ENCODE measurements around the gene CALB2.
"Not testable (repeated sequence)": the region's sequence is repeated elsewhere in the genome, so short reads cannot be mapped to it uniquely, and the experiment has no call there.

CALB2 gene, protein sequence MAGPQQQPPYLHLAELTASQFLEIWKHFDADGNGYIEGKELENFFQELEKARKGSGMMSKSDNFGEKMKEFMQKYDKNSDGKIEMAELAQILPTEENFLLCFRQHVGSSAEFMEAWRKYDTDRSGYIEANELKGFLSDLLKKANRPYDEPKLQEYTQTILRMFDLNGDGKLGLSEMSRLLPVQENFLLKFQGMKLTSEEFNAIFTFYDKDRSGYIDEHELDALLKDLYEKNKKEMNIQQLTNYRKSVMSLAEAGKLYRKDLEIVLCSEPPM

DNA sequence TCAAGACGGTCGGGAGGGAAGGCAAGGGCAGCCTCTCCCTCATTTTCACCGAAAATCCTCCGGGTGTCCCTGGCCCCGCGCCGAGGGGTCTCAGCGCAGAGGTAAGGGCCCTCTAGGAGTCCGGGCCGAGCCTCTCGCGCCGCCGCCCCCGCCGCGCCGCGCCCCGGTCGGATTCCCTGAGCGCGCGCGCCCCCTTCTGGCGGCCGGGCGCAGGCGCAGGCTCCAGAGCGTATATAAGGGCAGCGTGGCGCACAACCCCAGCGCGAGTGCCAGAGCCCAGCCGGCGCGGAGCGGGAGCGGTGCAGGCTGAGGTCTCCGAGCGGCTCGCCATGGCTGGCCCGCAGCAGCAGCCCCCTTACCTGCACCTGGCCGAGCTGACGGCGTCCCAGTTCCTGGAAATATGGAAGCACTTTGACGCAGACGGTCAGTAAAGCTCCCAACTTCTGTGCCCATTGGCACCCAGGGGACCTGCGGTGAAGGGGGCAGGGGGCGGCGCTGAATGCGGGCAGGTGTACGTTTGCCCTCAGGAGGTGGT, at the start of gene CALB2:
Gene CALB2 (plus strand): TSS at position 260 of the 535 bp plus-strand sequence. CDS start 70 bp downstream, at position 330.
- DNase-seq: peak; percentile 26

DNA sequence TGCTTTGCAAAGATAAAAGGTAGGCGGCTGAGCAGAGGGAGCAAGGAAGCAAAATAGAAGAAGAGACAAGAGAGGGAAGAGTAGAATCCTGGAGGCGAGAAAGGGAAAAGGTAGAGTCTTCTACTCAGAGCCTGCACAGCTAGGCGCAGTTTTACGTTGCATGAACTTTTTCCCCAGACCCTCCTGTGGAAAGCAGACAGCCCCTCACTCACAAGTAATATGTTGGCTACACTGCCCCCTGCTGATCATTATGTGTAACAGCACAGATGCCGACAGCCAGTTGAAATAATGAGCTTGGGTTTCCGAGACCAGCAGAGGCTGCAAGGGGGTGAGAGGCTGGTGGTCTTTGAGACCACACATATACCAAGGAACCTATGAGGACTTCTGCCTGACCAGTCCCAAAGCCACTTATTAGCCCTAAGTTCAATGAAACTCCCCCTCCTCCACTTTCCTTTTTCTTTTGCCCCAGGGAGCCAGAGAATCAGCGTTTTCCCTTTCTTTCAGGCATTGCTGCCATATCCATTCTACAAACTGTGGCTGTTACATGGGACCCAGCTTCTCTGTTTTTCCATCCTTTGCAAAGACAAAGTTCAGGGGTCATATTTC, 46.9 kb upstream of the CALB2 start:
- DNase-seq: no peak

DNA sequence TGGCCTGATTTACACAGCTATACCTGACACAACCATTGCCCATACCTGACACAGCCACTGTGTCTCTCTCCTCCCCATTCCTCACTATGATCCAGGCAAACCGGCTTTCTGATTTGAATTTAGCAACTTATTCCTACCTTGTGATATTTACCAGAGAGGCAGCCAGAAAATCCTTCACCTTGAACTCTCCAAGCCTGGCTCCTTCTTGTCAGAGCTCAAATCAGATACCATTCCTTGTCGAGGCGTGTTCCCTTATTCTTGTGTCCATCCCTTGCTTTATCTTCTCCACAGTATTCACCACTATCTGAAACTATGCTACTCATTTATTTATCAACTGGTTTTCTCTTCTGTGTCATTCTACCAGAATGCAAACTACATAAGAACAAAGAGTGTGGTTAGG, 44.9 kb upstream of the CALB2 start:
- not testable (repeated sequence) for DNase-seq

DNA sequence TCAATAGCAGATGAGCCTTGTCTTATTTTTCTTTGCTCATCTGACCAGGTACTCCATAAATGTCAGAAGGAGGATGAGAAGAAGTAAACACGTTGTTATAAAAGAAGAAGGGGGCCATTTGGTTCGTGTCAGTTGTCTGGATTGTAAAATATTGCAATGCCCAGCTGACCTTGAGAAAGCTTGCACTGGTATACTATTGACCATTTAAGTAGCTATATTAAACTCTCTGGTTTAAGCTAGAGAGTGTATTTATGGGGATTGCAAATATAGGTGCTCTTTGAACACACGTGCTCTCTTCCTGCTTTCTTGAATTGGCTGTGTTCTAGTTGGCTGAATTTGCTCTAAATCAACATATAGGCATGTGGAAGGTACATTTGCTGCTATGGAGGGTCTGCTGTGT, 43.3 kb upstream of the CALB2 start:
- DNase-seq: no peak

DNA sequence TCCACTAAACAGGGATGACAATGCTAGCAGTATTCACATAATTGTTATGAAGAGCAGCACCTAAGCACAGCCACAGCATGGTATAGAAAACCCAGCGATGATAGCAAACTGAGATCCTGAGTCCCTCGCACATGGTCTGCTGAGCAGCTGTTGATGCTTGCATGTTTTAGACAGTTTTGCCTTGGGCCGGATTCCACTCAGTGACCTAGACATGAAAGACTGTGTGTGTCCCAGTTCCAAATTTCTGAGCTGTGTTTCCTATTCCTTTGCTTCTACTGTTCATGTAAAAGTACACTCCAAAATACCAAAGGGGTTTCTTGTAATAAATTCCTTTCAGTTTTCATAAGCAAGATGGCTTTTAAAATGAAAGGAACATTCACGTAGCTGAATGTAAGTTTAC, 38.5 kb upstream of the CALB2 start:
- DNase-seq: no peak

DNA sequence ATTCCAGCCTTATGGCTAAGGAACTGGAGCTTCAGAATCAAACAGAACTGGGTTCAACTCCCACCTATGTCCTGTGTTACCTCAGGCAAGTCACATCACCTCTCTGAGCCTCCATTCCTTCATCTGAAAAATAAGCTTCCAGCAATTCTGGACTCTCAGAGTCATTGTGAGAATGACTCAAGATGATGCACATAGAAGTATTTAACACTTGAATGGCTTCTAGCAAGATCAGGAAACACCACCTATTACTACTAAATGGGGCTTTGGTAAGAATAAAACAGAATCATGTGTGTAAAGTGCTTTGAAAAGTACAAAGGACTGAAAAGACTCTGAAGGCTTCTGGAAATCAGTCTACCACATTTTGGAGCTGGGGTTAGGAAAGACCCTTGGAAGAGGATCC, 30.8 kb upstream of the CALB2 start:
- no peak for DNase-seq

DNA sequence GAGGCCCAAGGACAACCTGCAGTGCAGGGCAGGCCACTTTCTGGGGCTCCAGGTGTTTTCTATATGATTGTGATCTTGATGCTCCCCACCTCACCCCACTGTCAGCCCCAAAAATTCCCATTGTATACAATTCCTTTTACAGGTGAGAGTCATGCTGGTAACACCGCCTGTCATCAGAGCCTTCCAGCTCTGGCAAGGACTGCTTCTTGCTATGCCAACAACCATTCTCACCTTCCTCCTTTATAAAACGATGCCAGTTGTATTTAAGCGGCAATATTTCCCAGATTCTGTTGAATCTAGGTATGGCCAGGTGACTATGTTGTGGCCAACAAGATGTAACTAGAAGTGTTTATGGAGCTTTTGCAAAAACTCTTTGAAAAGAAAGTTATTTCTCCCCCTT, 30.4 kb upstream of the CALB2 start:
- no peak for DNase-seq

DNA sequence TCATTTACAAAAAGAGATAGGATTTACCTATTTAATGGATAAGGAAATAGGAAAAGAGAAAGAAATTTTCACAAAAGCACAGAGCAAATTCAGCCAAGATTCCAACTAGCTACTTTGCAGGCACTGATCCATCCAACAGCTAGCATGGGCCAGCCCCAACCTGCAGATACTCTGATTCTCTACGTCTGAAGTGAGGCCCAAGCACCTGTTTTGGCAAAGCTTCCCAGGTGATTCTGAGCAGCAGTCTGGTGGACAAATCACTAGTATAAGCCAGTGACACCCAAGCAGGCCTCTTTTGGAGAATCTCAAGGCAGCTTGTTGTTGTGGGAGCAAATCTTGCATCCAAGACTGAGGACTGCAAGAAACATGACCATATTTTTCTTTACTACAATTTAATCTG, 20.9 kb upstream of the CALB2 start:
- DNase-seq: no peak

DNA sequence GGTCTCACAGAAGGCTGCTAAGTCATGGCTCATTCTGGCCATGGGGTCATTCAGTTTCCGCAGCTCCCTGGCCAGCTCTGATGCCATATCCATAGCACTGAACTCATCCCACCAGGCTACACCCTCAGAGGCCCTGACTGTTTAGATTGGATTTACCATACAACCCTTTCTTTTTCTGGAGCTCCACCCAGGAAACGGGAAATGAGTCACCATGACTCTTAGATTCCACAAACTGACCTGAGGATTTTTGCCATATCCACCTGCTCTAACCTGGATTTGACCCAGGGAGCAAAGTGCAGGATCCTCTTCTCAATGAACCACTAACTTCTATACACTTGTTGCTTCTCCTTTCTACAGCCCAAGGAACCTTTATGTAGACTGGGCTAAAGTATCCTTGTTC, 20.3 kb upstream of the CALB2 start:
- DNase-seq: no peak

DNA sequence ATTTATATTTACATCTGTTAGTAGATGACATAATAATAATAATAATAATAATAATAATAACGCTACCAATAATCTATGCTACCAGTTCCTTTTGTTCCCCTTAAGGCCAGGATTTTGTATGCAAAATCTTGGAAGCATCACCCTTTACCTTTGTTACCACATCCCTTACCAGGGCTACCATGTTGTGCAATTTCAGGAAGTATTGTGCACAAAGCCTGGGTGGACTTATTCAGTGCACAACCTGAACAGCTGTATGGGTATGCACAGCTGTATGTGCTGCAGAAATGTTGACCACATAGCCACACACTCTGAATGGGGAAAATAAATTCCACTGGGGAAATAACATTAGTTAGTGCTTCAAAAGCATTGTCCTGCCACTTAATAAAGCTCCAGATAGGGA, 19.9 kb upstream of the CALB2 start:
- DNase-seq: no peak

DNA sequence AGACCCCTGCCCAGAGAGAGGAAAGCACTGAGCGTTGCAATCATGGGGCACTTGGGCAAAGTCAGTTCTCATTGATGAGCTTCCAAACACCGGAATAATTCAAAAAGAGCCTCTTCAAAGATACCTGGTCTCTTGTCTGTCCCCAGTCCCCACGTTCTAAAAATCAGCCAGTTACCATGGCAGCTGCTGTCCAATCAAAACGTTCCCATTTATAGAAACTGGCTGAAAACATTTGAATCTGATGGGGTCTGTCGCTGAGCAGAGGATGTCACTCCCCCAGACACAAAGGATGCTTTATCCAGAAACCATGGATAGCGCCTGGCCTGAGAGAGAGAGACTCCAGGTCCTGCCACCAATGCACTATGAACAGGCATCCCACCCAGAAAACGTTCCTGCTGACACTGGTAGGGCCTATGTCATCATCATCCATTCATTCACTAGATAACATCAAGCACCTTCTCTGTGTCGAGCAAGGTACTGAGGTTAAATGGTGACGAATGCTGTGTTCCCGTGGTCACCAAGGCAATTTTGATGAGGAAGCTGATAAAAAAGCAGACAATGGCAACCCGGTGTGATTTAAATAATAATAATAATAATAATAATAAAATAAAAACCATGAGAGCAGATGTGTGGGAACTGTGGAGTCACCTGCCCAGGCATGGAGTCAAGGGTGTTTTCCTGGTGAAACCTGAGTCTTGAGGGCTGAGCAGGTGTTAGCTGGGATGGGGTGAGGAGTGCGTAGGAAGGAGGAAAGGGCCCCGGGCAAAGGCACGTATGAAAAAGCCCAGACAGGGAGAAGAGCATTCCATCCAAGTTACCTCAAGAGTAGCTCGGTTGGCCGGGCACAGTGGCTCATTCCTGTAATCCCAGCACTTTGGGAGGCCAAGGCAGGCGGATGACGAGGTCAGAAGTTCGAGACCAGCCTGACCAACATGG, 19.0 kb upstream of the CALB2 start:
- no peak for DNase-seq

DNA sequence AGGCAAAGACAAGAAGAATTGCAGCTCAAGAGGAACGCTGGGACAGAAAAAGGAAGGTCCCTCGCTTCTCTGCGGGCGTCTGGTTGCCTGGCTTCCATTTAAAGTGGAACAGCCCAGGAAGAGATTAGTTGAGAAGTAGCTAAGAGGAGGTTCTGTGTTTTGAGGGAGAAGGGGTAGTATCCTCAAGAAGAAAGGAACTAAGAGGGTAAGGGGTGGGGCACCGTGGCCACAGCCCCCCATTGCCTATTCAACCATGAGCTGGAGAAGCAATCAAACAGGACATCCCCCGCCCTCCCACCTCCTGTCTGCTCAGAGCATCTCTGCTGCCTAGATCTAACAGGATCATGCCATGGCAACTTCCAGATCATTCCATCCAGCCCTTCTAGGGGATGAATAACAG, 18.1 kb upstream of the CALB2 start:
- no peak for DNase-seq

DNA sequence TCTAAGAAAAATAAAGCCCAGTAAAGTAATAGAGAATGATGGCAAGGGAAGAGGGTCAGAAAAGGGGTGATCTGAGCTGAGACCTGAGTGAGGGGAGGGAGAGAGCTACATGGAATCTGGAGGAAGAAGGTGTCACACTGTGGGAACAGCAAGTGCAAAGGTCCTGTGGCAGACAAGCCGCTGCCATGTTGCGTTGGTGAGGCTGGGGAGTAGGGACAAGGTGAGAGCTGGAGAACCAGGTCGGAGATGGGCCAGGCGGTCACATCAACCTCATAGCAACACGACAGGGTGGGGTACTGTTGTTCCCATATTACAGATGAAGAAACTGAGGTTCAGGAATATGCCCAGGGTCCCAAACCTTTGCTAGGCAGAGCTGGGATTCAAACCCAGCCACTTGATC, 16.6 kb upstream of the CALB2 start:
- DNase-seq: no peak

DNA sequence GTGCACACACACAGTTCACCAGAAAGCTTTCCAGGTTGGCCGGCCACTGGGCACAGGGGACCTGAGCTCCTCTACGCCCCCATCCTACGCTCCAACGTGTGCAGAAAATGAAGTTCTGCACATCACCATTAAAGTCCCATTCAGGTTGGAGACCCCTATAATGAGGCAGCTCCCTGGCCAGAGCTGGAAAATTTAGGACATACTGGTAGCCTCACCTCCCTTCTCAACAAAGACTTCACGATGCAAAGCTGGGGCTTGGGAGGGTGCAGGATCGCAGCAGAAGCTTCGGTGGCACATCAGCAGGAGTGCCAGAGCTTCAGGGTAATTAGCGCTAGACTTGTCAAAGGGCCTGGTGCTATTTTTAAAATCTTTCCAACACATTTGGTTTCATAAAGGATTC, 15.4 kb upstream of the CALB2 start:
- DNase-seq: no peak

DNA sequence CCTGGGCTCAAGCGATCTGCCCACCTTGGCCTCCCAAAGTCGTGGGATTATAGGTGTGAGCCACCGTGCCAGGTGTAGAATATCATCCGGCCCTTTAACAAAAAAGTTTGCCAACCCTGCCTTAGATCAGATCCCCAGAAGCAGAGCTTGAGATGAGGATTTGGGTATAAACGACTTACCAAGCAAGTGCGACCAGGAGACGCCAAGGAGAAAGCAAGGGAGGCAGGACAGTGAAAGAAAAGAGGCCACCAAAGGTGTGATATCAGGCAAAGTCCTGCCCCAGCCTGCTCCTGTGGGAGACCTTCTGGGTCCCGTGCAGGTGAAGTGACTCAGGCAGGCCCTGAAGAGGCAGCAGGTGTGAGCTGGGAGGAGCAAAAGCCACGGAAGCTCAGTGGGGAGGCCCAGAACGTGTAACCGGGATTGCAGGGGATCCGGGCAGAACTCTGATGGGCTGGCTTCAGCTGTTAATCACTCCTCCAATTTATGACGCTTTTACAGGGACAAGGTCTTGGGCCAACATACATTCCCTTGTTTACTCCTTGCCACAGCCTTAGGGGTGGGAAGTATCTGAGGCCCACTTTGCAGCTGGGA, 14.1 kb upstream of the CALB2 start:
- no peak for DNase-seq

DNA sequence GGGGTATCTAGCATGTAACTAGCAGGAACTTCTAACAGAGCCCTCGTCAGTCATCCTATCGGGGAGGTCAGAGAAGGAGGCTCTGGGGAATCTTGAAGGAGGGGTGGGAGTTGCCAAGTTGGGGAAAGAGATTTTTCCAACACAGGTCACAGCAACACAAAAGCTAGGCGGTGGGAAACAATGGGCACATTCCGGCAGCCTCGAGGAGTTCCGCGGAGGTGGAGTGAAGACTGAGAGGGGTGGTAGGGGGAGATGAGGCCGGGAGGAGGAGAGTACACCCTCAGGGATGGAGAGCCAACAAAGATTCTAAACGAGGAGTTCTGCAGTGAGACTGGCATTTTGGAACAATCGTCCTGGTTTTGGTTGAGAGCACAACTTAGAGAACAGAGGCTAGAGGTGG, 13.5 kb upstream of the CALB2 start:
- no peak for DNase-seq

DNA sequence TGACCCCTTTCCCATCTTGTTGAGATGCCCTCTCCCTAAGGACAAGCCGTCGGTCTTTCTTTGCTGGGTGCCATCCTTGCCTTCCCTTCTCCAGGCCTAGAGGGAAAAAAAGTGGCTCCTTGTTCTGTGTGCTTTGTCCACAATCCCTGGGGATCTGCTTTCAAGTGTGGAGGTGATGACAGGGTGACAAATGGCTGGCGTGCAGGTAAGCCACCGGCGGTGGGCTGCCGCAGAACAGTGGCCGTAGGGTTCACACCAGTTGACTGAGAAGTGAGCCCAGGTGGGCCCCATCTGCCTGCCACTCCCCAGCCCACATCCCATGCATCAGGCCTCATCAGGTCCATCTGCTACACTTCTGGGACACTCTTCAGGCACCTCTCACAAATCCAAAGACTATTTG, 11.4 kb upstream of the CALB2 start:
- no peak for DNase-seq

DNA sequence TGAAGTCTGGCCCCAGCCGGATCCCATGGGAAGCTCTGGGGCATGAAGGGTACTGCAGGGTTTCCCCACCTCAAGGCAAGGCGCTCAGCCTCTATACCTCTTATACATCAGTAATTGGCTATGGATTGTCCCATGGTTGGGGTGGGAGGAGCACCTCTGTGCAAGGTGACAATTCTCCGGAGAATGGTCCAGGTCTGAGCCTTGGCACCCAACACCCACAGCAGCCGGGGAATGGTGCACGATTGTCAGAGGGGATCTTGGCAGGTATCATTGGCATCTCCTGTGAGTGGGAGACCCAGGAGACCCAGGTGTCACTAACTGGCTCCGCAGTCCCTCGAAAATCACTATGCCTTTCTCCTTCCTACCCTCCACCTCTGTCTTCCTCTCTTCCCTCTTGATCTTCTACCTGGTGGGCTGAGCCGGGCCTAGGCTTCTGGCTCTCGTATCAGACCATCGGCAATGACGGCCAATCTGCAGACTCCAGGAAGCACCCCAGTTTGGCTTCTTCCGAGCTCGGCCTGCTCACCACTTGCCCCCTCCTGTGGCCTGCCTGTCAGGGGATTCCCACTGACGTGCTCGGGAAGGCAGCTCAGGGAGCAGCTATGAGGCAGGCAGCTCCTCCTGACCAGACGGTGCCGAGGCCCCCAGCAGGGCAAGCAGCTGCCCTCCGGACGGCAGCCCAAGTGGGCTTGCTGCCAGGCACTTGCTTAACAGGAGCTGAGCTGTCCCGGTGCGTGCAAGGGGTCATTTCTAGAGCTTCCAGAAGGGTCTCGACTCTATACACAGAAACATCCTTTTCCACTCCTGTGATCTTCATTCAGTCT, 10.0 kb upstream of the CALB2 start:
- no peak for DNase-seq

DNA sequence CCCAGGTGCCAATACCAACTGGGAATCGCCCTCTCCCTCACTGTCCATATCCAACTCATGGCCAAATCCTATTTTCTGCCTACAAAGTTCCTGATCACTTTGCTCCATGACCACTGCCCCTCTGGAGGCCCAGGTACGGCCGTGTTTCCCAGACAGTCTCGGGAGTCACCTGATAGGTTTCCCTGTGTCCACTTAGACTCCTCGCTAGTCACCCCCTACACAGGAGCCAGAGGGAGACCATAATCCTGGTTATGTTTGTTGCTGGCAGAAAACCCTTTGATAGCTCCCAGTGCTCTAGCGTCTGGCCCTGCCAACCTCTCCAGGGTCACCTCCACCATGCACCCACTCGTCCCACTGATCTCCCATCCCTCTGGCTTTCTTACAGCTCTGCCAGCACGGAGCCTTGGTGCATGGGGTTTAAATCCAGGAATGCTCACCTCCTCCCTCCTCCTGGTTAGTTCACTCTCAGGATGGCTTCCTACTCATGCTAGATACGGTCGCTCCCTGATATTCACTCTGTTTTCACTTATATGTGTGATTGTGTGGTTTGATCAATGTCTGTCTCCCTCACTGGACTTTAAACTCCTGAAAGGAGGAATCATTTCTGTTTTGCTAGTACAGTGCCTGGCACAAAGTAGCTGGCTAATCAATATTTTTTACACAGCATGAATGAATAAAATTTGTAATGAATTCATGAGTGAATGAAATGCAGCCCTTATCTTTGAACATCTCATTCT, 7.5 kb upstream of the CALB2 start:
- no peak for DNase-seq

DNA sequence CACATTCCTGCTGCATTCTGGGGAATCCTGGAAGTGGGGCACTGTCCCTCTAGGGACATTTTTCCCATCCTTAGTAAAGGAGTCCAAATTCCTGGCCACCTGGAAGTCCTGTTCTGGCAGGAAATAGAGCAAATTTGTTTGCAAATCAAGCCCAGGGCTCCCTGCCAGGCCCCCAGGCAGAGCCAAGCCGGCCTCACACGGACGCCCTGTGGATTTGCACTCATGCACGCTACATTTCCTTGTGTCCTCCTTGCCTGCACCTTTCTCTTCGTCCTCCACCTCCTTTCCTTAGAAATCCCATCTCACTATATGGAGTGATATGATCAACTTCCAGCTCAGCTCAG, 7.0 kb upstream of the CALB2 start:
- no peak for DNase-seq

DNA sequence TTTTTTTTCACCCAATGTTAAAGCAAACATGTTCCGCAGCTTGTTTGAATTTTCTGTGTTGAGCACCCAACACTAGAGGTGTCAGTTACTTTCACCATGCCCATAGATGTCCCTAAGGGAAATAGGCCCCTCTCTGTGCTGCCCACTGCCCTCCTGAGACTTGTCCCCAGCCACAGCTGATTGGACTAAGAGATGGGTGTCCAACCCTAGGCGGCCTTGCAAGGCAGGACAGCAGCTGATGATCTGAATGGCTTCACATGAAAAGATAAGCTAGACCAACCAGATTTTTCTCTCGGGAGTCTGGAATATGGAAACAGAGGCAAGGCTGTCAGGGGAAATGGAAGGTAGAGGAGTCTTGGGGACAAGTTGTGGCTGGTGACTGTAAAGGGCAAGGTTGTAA, 6.1 kb upstream of the CALB2 start:
- DNase-seq: no peak

DNA sequence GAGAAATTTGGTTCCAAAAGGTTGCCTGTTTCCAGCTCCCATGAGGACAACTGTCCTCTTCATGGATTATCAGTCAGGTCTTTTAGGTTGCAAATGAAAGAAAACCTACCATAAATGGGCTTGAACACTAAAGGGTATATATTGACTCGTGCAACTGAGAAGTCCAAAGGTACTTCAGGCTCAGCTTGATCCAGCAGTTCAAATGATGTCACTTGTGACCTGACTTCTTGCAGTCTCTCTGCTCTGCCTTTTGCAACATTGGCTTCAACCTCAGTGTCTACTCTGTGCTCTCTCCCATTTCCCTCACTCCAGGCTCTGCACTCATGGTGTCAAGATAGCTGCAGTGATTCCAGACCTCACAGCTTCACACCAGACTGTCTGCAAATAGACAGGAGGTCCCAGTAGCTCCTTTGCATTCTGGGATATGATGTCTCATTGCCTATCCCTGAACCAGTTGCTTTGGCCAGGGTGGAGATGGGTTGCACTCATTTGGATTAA, 5.5 kb upstream of the CALB2 start:
- DNase-seq: no peak
